Cardiac septum (tissue), 1 donor: ENCODE measurements around the gene CD276. TPM values are rescaled to one million over a fixed set of nuclear protein-coding genes. Genes with fewer than 3 reads are reported as not detected.
"Not testable (repeated sequence)": the region's sequence is repeated elsewhere in the genome, so short reads cannot be mapped to it uniquely, and the experiment has no call there.

Experiments used
- DNase-seq: peaks from one replicate; pipeline ENCODE4 v3.0.0-alpha.2; 2020; ENCODE audit warnings: low spot score
- intact Hi-C: fragments of 100-400 bp; cut with DNase I; formaldehyde crosslinking; loops from one replicate; pipeline ENCODE4 v1.14.0; 2022
- total RNA-seq: library from RNA; stranded (reverse); fragmentation: NEBNext Ultra II Directional; extraction: Animal tissue kit (Norgen Biotek cat#: 25700); gene quantifications from one replicate; pipeline ENCODE4 v1.2.1, GENCODE V29; 2021
- donor health status: DM: no; HTN: no; CAD: no.

The CD276 gene
- total RNA-seq, 1 donor from 2014 or later, result 40.6 TPM

DNA sequence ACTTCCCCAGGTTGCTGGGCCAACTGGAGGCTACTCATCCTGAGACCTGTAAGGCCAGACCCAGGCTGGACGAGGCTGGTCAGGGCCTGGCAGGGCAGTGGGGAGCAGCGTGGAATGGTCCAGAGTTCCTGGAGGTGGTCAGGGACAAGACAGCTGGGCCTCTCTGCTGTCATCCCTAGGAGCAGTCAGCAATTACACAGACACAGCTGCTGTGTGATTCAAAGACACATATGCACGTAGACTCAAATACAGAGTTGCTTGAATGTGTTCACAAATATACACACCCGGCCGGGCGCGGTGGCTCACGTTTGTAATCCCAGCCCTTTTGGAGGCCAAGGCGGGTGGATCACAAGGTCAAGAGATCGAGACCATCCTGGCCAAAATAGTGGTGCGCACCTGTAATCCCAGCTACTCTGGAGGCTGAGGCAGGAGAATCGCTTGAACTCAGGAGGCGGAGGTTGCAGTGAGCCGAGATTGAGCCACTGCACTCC is 1.5 kb upstream of the CD276 start:
- intact Hi-C loops, result loop anchor here (2.0 kb wide), 1 partner anchor 14 kb away; no protein-coding TSS in a partner anchor
- no peak for DNase-seq

DNA sequence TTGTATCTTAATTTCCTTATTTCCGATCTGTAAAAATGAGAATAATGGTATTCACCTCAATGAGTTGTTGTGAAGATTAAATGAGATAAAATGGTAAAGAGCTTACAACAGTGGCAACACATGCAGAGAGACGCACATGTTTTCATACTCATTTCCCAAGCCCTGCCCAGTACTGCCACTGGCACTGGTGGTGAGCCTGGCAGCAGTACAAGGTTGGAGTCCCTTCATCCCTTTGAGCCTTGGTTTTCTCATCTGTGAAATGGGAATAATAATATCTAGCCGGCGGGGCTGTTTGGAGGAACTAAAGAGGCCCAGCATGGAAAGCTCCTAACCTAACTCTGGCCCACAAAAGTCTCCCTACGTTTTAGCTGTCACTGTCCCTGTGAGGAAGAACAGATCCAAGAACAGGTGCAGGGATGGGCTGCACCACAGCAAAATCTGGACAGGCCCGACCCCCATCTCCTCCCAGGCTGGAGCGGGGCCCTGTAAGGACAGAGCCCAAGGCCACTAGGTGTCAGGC is 866 bp upstream of the CD276 start:
- intact Hi-C loops, result loop anchor here (2.0 kb wide), 1 partner anchor 13 kb away; no protein-coding TSS in a partner anchor
- no peak for DNase-seq

DNA sequence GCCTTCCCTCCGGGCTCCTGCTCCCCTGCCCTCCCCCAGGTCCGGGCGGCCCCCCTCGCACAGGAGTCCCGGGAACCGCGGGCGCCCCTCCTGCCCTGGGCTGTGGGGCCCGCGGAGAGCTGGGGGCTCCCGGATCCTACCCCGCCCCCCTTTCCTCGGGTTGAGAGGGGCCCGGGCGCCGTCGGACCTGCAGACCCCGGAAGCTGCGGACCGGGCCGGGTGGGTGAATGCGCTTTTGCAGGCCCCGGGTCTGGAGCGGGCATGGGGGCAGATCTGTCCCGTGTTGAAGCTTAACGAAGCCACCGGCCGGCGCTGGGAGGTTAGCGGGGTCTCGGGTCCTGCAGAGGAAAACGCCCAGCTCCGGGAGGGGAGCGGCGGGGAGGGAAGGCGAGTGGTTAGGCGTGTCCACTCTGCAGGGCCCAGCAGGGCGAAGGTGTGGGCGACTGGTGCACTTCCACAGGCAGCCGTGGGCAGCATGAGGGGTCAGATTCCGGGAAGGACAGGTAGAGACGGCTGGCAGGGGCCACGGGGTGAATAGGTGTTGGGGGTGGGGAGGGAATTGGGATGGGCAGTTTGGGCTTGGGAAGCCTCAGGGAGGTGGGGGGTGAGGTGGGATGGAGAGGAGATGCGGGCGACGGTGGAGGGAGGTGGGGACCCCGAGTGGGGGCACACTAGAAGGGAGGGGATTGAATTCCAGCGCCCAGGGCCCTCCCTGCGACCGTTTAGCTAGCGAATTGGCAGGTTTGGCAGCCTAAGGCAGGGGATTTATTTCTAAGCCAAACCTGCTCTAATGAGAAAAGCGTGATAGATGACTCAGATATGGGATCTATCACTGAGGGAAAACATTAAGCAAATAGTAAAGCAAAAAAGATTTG is 635 bp downstream of the CD276 start:
- intact Hi-C loops, result no loop called here
- no peak for DNase-seq

DNA sequence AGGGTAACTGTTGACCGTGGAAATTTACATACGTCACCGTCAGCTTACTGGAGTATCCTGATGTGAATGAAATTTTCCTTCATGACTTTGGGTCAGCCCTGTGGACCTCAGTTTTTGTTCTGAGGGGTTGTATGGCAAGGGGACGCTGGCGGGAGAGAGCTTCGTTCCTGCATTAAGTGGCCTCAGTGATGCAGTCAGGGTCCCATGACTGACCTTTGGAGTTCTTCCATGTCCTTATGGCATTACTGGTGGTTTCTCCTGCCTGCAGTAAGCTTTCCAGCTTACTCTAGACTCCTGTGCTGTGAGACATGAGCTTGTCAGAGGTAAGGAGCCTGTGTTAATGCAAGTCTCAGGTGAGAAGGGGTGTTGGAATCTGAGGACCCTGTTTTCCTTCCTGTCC is 1.8 kb downstream of the CD276 start:
- intact Hi-C loops, result no loop called here
- DNase-seq, result no peak

DNA sequence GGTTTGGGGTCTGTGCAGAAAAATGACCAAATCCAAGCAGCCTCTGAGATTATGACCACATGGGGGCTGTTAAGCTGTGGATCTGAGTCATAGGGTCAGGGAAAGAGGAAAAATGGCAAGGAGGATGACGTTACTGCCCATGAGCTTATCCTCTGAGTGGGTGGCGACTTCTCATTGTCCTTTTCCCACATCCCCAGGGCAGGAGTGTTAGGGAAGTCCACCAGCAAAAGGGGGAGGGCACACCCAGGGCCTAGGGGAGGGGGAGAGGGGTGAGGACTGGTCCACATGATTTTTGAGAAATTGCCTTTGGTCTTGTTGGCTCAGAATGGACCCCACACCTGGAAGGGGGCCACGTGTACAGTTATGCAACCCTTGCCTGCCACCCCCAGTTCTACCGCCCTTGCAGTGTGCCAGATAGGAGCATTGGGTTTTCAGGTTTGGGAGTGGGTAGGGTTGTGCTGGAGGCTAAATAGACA is 2.6 kb downstream of the CD276 start:
- intact Hi-C loops, result no loop called here
- no peak for DNase-seq

DNA sequence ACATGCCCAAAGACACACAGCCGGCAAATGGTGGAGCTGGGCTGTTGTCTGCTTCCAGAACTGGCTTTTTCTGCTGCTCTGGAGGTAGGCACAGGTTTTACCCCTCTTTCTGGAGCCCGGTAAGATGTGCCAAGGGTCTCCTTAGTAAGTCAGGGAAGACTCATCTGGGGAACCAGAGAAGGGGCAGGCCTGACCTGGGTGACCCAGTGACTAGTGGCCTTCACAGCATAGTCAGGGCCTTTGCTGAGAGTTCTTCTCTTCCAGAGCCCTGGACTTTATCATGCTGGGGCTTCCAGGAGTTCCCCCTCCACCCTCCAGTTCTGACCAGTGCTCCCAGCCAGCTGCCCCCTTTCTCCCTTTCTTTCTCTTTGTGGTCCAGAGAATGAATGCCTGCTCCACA is 3.2 kb downstream of the CD276 start:
- DNase-seq, result no peak
- intact Hi-C loops, result no loop called here

DNA sequence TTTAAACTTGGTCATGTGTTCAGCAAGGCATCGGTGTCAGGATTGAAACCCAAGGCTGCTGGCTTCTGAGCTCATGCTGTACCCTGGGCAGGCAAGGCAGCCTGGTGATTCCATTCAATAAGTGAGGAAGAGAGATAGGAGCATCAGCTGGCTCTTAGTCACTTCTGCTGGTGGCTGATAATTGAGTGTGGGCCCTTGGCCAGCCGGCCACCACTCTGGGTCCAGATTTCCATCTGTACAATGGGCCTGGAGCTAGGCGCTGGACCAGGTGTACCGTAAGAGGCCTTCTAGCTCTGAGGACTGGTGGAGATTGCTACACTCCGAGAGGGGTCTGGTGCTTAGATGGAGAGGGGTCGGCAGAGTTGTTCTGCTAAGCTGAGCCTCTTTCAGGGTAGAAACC is 4.3 kb downstream of the CD276 start:
- no peak for DNase-seq
- intact Hi-C loops, result no loop called here

DNA sequence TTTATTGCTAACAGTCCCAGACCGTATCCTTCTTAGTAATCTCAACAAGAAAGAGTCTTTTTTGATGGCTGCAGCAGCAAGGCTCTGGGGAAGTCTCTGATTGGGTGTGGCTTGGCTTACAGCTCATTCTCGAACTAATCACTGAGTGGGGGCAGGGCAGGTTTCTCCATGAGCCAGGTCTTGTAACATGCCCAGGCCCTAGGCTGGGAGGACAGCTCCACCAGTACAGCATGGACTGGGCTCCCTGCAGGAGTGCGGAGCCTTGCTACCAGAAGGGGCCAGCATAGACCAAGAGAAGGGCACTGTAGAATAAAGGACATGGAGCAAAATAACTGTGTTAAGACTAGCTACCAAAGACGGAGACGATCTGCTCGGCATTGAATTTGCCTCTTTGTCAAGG is 7.2 kb downstream of the CD276 start:
- intact Hi-C loops, result no loop called here

DNA sequence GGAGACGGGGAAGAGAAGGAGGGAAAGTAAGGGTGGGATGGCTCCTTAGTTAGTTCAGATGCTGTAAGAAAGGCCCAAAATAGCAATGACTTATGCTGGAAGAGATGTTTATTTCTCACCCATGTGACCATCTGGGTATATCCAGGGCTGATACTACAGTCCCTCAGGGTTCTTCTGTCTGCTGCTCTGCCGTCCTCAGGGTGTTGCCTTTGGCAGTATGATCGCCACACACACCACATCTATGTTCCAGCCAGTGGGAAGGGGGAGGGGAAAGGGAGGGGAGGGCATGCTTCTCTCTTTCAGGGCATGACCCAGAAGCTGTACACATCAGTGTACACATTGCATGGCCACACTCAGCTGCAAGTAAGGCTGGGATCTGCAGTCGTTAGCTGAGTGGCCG is 10.2 kb downstream of the CD276 start:
- DNase-seq, result no peak
- intact Hi-C loops, result no loop called here

More for the DNA sequence above, 7.2 kb downstream of the CD276 start:
- no peak for DNase-seq

DNA sequence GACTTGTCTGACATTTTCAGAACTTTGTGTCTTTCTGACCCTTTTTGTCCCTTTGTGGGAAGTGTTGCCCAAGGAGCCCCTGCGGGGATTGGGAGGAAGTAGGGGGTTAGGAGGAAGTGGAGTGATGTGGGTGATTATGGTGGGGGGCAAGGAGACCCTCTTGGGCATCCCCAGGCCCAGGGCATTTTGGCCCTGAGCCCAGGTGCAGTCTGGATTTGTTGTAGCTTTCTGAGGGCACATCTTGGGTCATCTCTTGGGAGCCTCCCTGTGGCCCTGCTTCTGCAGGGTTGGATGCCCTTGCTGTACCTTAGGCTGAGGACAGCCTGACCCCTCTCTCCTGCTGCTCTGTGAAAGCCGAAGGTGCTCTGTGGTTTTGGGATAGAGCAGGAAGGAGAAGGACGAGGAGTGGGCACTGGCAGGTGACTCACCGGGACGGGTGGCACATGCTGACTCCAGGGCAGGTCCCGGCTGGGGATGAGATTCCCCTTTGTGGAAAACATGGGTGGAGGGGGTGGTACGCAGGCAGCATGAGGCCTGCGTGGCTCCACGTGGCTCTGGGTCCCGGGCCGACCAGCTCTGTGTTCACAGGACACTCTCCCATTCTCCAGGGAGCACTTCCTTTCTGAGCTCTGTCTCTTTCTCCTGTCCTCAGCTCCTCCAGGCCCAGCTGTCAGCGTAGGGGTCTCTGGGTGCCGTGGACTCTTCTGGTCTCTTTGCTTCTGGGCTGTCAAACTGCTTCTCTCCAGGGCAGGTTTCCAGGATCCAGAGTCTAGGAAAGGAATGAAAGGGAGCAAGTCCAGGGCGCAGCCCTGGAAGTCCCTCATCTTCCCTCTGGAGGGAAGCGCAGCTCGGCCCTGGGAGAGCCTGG is 11.8 kb downstream of the CD276 start:
- intact Hi-C loops, result loop anchor here (2.0 kb wide), 1 partner anchor 13 kb away; no protein-coding TSS in a partner anchor
- no peak for DNase-seq

DNA sequence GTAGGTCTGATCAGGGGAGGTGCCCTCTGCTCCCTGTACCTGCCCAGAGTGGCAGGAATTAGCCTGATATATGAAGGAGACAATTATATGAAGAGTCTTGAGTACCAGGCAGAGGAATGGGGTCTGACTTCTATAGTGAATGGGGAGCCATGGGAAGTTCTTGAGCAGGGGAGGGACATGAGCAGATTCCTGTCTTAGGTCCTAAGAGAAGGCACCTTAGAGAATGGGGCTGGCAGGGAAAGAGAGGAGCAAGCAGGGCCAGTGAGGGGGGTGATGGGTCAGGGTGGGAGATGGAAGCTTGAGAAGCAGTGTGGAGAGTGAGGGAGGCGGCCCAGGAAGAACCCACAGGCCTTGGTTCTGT is 12.4 kb downstream of the CD276 start:
- DNase-seq, result no peak
- intact Hi-C loops, result loop anchor here (2.0 kb wide), 1 partner anchor 14 kb away; no protein-coding TSS in a partner anchor

DNA sequence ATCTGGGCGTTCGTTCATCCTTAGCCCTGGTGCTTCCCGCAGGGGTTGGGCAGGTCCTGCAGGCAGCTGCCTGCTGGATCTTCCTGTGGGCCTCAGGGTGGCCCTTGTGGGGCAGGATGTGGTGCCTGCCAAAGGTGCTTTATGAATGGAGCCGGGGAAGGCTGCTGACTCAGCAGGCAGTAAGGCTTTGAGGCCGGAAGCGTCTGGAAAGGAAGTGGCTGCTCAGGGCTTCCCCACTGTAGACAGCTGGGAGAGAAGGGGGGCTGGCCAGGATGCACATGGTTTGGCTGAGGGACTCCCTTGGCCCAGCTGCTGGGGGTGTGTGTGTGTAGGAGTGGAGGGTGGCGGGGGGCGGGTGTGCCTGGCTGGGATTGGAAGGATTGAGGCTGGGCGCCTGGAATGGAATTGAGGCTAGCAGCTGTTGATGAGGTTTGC is 12.9 kb downstream of the CD276 start:
- DNase-seq, result peak; percentile 93
- intact Hi-C loops, result loop anchor here (2.0 kb wide), 1 partner anchor 14 kb away; no protein-coding TSS in a partner anchor

DNA sequence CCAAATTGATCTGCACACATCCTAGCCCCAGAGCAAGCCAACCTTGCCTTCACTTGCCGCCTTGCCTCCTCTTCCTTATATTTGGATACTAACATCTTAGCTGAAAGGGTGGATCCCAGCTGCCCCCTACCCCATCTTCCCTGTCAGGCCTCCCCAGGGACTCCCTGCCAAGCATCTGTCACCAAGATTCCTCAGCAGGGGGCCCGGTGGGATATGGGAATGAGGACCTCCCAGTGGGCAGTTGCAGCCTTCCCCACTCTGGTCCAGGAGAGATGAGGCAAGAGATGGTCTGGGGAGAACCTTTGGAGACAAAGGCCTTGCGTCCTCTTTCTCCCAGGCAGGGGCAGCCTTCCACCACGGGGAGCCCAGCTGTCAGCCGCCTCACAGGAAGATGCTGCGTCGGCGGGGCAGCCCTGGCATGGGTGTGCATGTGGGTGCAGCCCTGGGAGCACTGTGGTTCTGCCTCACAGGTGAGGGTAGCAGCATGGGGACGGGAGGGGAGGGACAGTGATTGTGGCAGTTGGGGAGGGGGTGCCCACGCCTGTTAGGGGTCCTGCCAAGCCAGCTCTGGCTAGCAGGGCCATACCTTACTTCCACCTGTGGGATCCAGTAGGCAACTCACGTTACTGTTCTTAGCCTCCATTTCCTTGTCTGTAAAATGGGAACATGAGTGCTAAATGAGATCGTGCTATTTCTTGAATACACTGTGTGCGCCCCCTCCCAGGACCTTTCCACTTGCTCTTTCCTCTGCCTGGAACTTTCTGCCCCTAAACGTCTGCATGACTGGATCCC is 15.3 kb downstream of the CD276 start:
- no peak for DNase-seq
- intact Hi-C loops, result loop anchor here (2.0 to 10.0 kb wide), 4 partner anchors 23 to 375 kb away; no protein-coding TSS in a partner anchor

DNA sequence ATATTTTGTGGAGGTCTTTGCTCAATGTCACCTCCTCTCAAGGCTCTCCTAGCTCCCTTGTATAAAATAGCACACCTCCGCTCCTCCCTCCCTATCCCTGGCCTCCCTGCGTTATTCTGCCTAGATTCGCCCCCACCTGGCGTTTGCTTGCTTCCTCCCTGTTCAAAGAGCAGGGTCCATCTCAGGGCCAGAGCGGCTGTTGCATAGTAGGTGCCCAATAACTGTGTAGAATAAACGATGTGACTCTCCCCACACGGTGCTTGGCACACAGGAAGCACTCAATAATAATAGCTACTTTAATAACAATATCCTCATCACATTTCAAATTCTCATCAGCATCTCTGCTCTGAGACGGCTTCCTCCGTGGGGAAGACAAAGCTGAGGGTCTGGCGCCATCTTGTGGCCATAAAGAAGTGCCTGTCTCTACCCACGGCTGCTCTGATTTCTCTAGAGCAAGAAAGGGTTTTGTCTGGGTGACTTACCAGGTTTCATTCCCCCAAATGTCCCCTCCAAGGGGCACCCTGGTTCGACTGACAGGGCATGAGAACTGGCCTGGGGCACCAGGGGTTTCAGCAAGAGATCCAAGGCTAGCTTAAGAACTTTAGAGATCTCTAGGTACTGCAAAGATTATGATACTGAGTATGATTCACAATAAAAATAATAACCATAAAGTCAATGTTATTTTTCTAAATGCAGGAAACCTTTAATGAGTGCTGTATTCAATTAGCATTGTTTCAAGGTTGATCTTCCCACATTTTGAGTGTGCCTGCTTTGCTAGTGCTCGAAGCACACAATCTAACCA is 16.1 kb downstream of the CD276 start:
- DNase-seq, result peak; percentile 85

DNA sequence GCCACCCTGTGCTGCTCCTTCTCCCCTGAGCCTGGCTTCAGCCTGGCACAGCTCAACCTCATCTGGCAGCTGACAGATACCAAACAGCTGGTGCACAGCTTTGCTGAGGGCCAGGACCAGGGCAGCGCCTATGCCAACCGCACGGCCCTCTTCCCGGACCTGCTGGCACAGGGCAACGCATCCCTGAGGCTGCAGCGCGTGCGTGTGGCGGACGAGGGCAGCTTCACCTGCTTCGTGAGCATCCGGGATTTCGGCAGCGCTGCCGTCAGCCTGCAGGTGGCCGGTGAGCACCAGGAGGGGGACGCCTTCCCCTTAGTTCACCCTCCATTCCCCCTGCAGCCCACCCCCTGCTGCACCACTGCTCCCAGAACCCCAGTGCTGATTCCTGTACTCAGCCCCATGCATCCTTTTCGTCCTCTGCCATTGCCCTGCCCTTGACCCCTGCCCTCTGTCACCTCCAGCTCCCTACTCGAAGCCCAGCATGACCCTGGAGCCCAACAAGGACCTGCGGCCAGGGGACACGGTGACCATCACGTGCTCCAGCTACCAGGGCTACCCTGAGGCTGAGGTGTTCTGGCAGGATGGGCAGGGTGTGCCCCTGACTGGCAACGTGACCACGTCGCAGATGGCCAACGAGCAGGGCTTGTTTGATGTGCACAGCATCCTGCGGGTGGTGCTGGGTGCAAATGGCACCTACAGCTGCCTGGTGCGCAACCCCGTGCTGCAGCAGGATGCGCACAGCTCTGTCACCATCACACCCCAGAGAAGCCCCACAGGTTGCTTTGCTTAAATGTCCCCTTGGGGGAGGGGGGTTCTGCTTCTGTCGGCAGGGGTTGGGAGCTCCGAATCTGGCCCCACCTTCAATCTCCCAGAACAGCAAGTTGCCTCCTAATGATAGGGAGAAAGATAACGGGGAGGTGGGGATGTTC is 18.4 kb downstream of the CD276 start:
- intact Hi-C loops, result loop anchor here (5.0 to 10.0 kb wide), 2 partner anchors 140 to 378 kb away; no protein-coding TSS in a partner anchor
- DNase-seq, result not testable (repeated sequence)

More for the DNA sequence above, 16.1 kb downstream of the CD276 start:
- intact Hi-C loops, result loop anchor here (2.0 to 10.0 kb wide), 4 partner anchors 23 to 375 kb away; no protein-coding TSS in a partner anchor

DNA sequence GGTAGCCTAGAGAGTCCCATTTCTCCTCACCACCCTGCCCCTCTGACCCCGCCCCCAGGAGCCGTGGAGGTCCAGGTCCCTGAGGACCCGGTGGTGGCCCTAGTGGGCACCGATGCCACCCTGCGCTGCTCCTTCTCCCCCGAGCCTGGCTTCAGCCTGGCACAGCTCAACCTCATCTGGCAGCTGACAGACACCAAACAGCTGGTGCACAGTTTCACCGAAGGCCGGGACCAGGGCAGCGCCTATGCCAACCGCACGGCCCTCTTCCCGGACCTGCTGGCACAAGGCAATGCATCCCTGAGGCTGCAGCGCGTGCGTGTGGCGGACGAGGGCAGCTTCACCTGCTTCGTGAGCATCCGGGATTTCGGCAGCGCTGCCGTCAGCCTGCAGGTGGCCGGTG is 19.4 kb downstream of the CD276 start:
- not testable (repeated sequence) for DNase-seq

More for the DNA sequence above, 19.4 kb downstream of the CD276 start:
- intact Hi-C loops, result loop anchor here (5.0 to 10.0 kb wide), 2 partner anchors 141 to 379 kb away; no protein-coding TSS in a partner anchor
